GM06990 (cell line): ENCODE results near the gene KIFC3.
"Not testable (repeated sequence)": the region's sequence is repeated elsewhere in the genome, so short reads cannot be mapped to it uniquely, and the experiment has no call there.

Source experiments
- DNase-seq: peaks from one replicate; pipeline ENCODE4 v3.0.0-alpha.2; 2011; ENCODE audit not compliant: insufficient read length; ENCODE audit errors: extremely low read depth
- H3K27me3 ChIP-seq: replicated peaks from 2 replicates; pipeline ENCODE4 v1.6.0; 2011; ENCODE audit warnings: low read length; ENCODE audit not compliant: control insufficient read depth, insufficient read depth
- H3K36me3 ChIP-seq: 2 replicates; pipeline ENCODE4 v1.5.1; 2011; ENCODE audit warnings: low read length; ENCODE audit not compliant: control insufficient read depth, insufficient read depth
- H3K4me3 ChIP-seq: replicated peaks from 2 replicates; pipeline ENCODE4 v1.5.1; 2011; ENCODE audit warnings: low read depth, mild to moderate bottlenecking, control low read depth, low read length
- TF ChIP-seq, protein P1 (sequence below): IDR thresholded peaks from 2 replicates; pipeline ENCODE4 v1.5.1; 2011; ENCODE audit warnings: low read length, control low read depth, mild to moderate bottlenecking, inconsistent platforms; ENCODE audit not compliant: insufficient read depth, poor library complexity, severe bottlenecking

The KIFC3 gene

DNA sequence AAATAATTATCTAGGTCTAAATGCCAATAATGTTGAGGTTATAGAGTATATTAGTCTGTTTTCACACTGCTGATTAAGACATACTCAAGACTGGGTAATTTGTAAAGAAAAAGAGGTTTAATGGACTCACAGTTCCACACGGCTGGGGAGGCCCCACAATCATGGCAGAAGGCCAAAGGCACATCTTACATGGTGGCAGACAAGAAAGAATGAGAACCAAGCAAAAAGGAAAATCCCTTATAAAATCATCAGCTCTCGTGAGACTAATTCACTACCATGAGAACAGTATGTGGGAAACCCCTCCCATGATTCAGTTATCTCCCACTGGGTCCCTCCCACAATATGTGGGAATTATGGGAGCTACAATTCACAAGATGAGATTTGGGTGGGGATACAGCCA lies 69.6 kb downstream of the KIFC3 start:
- DNase-seq: no peak
- TF ChIP-seq, protein P1, sequence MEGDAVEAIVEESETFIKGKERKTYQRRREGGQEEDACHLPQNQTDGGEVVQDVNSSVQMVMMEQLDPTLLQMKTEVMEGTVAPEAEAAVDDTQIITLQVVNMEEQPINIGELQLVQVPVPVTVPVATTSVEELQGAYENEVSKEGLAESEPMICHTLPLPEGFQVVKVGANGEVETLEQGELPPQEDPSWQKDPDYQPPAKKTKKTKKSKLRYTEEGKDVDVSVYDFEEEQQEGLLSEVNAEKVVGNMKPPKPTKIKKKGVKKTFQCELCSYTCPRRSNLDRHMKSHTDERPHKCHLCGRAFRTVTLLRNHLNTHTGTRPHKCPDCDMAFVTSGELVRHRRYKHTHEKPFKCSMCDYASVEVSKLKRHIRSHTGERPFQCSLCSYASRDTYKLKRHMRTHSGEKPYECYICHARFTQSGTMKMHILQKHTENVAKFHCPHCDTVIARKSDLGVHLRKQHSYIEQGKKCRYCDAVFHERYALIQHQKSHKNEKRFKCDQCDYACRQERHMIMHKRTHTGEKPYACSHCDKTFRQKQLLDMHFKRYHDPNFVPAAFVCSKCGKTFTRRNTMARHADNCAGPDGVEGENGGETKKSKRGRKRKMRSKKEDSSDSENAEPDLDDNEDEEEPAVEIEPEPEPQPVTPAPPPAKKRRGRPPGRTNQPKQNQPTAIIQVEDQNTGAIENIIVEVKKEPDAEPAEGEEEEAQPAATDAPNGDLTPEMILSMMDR: no peak
- Histone ChIP-seq H3K27me3 (no peaks in the 10 kb centered on the region), H3K4me3 (no peak overlapping the region), H3K36me3 (no peaks in the 10 kb centered on the region)

DNA sequence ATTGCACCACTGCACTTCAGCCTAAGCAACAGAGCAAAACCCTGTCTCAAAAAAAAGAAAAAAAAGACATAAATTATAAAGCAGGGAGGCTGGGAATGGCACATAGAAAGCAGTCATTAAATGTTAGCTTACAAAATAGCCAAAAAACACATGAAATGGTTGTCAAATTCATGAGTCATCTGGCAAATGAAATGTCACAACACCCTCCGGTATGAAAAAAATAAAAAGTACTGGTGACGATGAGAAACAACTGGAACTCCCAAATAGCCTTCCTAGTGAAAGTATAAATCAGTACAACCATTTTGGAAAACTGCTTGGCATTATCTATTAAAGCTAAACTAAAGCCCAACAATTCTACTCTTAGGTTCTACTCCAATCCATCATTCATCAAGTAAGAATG lies 70.3 kb downstream of the KIFC3 start:
- no peak for DNase-seq
- Histone ChIP-seq H3K4me3 (no peak overlapping the region), H3K27me3 (no peaks in the 10 kb centered on the region), H3K36me3 (no peaks in the 10 kb centered on the region)
- TF ChIP-seq, protein P1: no peak

DNA sequence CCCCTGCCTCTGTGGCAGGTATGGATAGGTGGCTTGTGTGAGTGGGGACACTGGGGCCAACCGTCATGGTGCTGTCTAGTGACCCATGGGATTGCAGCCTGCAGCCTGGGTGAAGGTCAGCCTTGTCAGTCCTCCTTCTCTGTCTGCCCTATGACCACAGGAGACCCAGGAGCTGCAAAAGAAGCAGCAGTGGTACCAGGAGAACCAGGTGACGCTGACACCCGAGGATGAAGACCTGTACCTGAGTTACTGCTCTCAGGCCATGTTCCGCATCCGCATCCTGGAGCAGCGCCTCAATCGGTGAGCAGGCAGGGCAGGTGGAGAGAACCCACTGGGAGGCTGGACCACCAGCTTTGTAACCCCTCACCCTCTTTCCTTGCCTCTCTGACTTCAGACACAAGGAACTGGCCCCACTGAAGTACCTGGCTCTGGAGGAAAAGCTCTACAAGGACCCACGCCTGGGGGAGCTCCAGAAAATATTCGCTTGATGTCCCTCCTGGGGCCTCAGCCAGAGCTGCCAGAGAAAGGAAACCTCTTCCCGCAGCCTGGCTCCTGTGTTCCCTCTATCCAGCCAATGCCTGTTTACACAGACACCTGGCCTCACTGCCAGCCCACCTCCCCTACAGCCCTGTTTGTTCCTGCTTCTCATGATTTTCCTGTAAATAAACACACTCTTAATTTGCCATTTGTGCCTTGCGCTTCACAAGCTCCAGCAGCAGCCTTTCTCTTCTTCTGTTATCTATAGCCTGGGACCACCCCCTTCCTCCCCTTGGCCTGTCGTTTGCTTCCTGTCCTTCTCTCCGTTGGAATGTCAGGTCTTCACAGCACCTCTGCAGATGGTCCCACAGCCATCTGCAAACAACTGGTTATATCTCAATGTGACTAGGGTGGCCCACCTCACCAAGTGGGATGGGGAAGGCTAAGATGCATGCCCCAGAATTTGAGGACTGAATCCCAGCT lies 71.2 kb downstream of the KIFC3 start:
- Histone ChIP-seq H3K36me3 (no peaks in the 10 kb centered on the region), H3K27me3 (no peaks in the 10 kb centered on the region), H3K4me3 (no peak overlapping the region)
- TF ChIP-seq, protein P1: no peak
- DNase-seq: no peak

DNA sequence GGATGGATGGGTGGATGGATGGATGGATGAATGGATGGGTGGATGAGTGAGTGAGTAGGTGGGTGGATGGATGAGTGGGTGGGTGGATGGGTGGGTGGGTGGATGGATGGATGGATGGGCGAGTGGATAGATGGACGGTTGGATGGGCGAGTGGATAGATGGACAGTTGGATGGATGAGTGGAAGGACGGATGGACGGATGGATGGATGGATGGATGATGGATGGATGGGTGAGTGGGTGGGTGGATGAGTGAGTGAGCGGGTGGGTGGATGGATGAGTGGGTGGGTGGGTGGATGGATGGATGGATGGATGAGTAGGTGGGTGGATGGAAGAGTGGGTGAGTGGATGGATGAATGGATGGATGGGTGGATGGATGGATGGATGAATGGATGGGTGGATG lies 72.4 kb downstream of the KIFC3 start:
- not testable (repeated sequence) for DNase-seq, H3K36me3 ChIP-seq, H3K27me3 ChIP-seq, H3K4me3 ChIP-seq

DNA sequence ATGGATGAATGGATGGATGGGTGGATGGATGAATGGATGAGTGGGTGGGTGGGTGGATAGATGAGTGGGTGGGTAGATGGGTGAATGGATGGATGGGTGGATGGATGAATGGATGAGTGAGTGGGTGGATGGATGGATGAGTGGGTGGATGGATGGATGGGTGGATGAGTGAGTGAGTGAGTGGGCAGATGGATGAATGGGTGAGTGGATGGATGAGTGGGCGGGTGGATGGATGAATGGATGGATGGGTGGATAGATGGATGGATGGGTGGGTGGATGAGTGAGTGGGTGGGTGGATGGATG lies 73.2 kb downstream of the KIFC3 start:
- no peak for DNase-seq

More for the DNA sequence above, 73.2 kb downstream of the KIFC3 start:
- TF ChIP-seq, protein P1: no peak
- no peaks in the 10 kb centered on the region for H3K36me3 ChIP-seq
- no peak overlapping the region for H3K4me3 ChIP-seq
- H3K27me3 ChIP-seq: no peaks in the 10 kb centered on the region
